ENCODE data around the gene CREB3L2. TPM values are rescaled to one million over a fixed set of nuclear protein-coding genes. Genes with fewer than 3 reads are reported as not detected.

The CREB3L2 gene
- total and polyA plus RNA-seq, 10 of the 15 experiments (the other 5 are each of a cell fraction or from before 2014, with no cell fraction given) = 6.4 to 67.1 (median 26.2) TPM

GRCh38 chr7:138017992-138018391 is 16.1 kb upstream of the CREB3L2 start:
- Histone ChIP-seq H3K4me2 (ENCODE audit: control insufficient read depth, insufficient read depth) (no peak overlapping the region), H3K36me3 (ENCODE audit: control insufficient read depth in 2 of 2, insufficient read depth in 2 of 2, low read length in 1 of 2) (no peaks in the 10 kb centered on the region), H3K27ac (ENCODE audit: control insufficient read depth, insufficient read depth) (no peak overlapping the region), H4K20me1 (ENCODE audit: control insufficient read depth, insufficient read depth) (no peaks in the 10 kb centered on the region), H2AFZ (ENCODE audit: control insufficient read depth, low read depth, low read length) (no peak overlapping the region), H3K4me1 (ENCODE audit: control insufficient read depth, insufficient read depth, low read length) (no peaks in the 10 kb centered on the region), H3K9ac (ENCODE audit: control insufficient read depth, insufficient read depth, low read length) (no peak overlapping the region), H3K9me3 (replicated peaks; ENCODE audit: control insufficient read depth, insufficient read depth, low read length) (no peaks in the 10 kb centered on the region), H3K79me2 (ENCODE audit: control insufficient read depth, insufficient read depth, low read length) (no peaks in the 10 kb centered on the region), H3K27me3 (replicated peaks in 1 of 2; ENCODE audit: control insufficient read depth in 2 of 2, insufficient read depth in 2 of 2, low read length in 1 of 2) (no peaks in the 10 kb centered on the region), H3K4me3 (no peak overlapping the region)
- ChIA-PET POLR2A (interaction anchor here (0.6 to 1.2 kb wide), 2 partner anchors 16 to 139 kb away, joined by 3 read pairs; partner anchors contain the start of gene CREB3L2), SMC1A (ENCODE audit: uncharacterized antibody, unreplicated experiment) (interaction anchor here (0.6 to 4.8 kb wide), 7 partner anchors 9 to 362 kb away, joined by 3 to 37 read pairs (median 7); no protein-coding TSS in a partner anchor), RAD21 (ENCODE audit: unreplicated experiment) (interaction anchor here (0.7 to 3.0 kb wide), 6 partner anchors 9 to 362 kb away, joined by 3 to 10 read pairs (median 4); no protein-coding TSS in a partner anchor), CTCF (interaction anchor here (0.8 to 7.5 kb wide), 8 partner anchors 10 to 721 kb away, joined by 3 to 44 read pairs (median 4); partner anchors contain the start of gene CREB3L2)
- no TSS peak for BruUV-seq (replicated peaks)
- in situ Hi-C loops (cut with MboI) = no loop called here
- no peak for FAIRE-seq
- intact Hi-C loops (cut with micrococcal nuclease; ENCODE audit: unreplicated experiment) = no loop called here
- TF ChIP-seq E4F1 (IDR thresholded peaks at IDR 0.05; ENCODE audit: borderline replicate concordance, partially characterized antibody) = no peak
- no peak for TF ChIP-seq ETV6 (conservative IDR thresholded peaks at IDR 0.05 in 1 of 2, IDR thresholded peaks at IDR 0.05 in 1 of 2; ENCODE audit: borderline replicate concordance in 1 of 2, low read depth in 1 of 2)
- WGBS (ENCODE audit: insufficient coverage, insufficient replicate concordance, low lambda C conversion rate, missing lambda C conversion rate) = 94% methylated on average over 1 of the region's 1 CpG
- DNase-seq (ENCODE audit: low read depth, low spot score) = no peak
- no peak for ATAC-seq

DNA sequence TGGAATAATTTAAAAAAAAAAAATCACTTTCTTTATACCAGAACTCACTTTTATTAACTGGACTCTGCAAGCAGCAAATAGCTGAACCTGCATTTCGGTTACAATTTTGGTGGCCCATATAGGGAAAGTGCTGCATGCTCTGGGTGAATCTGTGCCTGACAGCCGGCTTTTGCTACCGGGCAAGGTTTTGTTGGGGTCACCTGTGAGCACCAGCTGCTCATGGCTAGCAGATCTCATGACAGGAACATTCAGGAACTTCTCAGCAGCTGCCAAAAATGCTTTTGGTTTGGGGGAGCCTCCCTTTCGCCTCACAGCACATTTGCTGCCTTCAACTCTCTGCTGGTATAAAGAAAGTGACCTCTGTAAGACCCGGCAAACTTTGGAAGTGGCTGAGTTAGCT is 13.2 kb upstream of the CREB3L2 start:
- H3K9me3 ChIP-seq (replicated peaks; ENCODE audit: control insufficient read depth, insufficient read depth, low read length) = no peaks in the 10 kb centered on the region
- H3K4me2 ChIP-seq (ENCODE audit: control insufficient read depth, insufficient read depth) = no peak overlapping the region
- H3K27me3 ChIP-seq (replicated peaks in 1 of 2; ENCODE audit: control insufficient read depth in 2 of 2, insufficient read depth in 2 of 2, low read length in 1 of 2) = no peaks in the 10 kb centered on the region
- SMC1A ChIA-PET (ENCODE audit: uncharacterized antibody, unreplicated experiment) = interaction anchor here (0.7 to 4.8 kb wide), 7 partner anchors 8 to 359 kb away, joined by 3 to 37 read pairs (median 16); partner anchors contain the start of gene CREB3L2
- ATAC-seq (no peak), FAIRE-seq (no peak), DNase-seq (ENCODE audit: low read depth, low spot score) (no peak)
- 100% methylated on average over 5 of the region's 5 CpGs for WGBS (ENCODE audit: insufficient coverage, insufficient replicate concordance, low lambda C conversion rate, missing lambda C conversion rate)
- H2AFZ ChIP-seq (ENCODE audit: control insufficient read depth, low read depth, low read length) = no peak overlapping the region; the same call in 1 of the 2 replicates
- in situ Hi-C loops (cut with MboI) = no loop called here
- POLR2A ChIA-PET = interaction anchor here (0.5 to 0.6 kb wide), 2 partner anchors 35 to 102 kb away, joined by 3 read pairs; no protein-coding TSS in a partner anchor
- intact Hi-C loops (cut with micrococcal nuclease; ENCODE audit: unreplicated experiment) = no loop called here
- CTCF ChIA-PET = interaction anchor here (0.6 to 7.5 kb wide), 8 partner anchors 8 to 453 kb away, joined by 3 to 44 read pairs (median 6); partner anchors contain the start of gene CREB3L2
- H4K20me1 ChIP-seq (ENCODE audit: control insufficient read depth, insufficient read depth) = no peaks in the 10 kb centered on the region
- BruUV-seq (replicated peaks) = no TSS peak
- H3K9ac ChIP-seq (ENCODE audit: control insufficient read depth, insufficient read depth, low read length) = no peak overlapping the region
- no peaks in the 10 kb centered on the region for H3K4me1 ChIP-seq (ENCODE audit: control insufficient read depth, insufficient read depth, low read length)
- no peak overlapping the region for H3K4me3 ChIP-seq
- no peaks in the 10 kb centered on the region for H3K36me3 ChIP-seq (ENCODE audit: control insufficient read depth in 2 of 2, insufficient read depth in 2 of 2, low read length in 1 of 2)
- no peaks in the 10 kb centered on the region for H3K79me2 ChIP-seq (ENCODE audit: control insufficient read depth, insufficient read depth, low read length)
- H3K27ac ChIP-seq (ENCODE audit: control insufficient read depth, insufficient read depth) = no peak overlapping the region
- RAD21 ChIA-PET (ENCODE audit: unreplicated experiment) = interaction anchor here (1.2 to 2.1 kb wide), 5 partner anchors 9 to 115 kb away, joined by 3 to 5 read pairs (median 5); no protein-coding TSS in a partner anchor
- no peak for TF ChIP-seq FOXM1 (IDR thresholded peaks at IDR 0.05; ENCODE audit: low read depth, low read length)
- no peak for TF ChIP-seq ZNF24 (IDR thresholded peaks at IDR 0.05)
- TF ChIP-seq, protein P1, sequence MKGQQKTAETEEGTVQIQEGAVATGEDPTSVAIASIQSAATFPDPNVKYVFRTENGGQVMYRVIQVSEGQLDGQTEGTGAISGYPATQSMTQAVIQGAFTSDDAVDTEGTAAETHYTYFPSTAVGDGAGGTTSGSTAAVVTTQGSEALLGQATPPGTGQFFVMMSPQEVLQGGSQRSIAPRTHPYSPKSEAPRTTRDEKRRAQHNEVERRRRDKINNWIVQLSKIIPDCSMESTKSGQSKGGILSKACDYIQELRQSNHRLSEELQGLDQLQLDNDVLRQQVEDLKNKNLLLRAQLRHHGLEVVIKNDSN (IDR thresholded peaks at IDR 0.05; ENCODE audit: borderline replicate concordance, extremely low read length, insufficient read depth, low read depth, low read length) = no peak
- no peak for TF ChIP-seq ZZZ3 (IDR thresholded peaks at IDR 0.05; ENCODE audit: control insufficient read depth, insufficient read length, low read depth)
- TF ChIP-seq YBX1 (IDR thresholded peaks at IDR 0.05) = no peak
- TF ChIP-seq FOS (IDR thresholded peaks at IDR 0.05; ENCODE audit: borderline replicate concordance, extremely low read depth, insufficient read length) = no peak
- TF ChIP-seq SMARCA5 (IDR thresholded peaks at IDR 0.05) = no peak
- TF ChIP-seq, protein P2, sequence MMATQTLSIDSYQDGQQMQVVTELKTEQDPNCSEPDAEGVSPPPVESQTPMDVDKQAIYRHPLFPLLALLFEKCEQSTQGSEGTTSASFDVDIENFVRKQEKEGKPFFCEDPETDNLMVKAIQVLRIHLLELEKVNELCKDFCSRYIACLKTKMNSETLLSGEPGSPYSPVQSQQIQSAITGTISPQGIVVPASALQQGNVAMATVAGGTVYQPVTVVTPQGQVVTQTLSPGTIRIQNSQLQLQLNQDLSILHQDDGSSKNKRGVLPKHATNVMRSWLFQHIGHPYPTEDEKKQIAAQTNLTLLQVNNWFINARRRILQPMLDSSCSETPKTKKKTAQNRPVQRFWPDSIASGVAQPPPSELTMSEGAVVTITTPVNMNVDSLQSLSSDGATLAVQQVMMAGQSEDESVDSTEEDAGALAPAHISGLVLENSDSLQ (IDR thresholded peaks at IDR 0.05) = no peak
- TF ChIP-seq ESRRA (IDR thresholded peaks at IDR 0.05; ENCODE audit: low read length) = no peak
- TF ChIP-seq ZNF207 (IDR thresholded peaks at IDR 0.05; ENCODE audit: borderline replicate concordance) = no peak

All from GM12878 (cell line).